ENCODE results near the gene IL17RC.
"Not testable (repeated sequence)": the region's sequence is repeated elsewhere in the genome, so short reads cannot be mapped to it uniquely, and the experiment has no call there.

IL17RC gene

DNA sequence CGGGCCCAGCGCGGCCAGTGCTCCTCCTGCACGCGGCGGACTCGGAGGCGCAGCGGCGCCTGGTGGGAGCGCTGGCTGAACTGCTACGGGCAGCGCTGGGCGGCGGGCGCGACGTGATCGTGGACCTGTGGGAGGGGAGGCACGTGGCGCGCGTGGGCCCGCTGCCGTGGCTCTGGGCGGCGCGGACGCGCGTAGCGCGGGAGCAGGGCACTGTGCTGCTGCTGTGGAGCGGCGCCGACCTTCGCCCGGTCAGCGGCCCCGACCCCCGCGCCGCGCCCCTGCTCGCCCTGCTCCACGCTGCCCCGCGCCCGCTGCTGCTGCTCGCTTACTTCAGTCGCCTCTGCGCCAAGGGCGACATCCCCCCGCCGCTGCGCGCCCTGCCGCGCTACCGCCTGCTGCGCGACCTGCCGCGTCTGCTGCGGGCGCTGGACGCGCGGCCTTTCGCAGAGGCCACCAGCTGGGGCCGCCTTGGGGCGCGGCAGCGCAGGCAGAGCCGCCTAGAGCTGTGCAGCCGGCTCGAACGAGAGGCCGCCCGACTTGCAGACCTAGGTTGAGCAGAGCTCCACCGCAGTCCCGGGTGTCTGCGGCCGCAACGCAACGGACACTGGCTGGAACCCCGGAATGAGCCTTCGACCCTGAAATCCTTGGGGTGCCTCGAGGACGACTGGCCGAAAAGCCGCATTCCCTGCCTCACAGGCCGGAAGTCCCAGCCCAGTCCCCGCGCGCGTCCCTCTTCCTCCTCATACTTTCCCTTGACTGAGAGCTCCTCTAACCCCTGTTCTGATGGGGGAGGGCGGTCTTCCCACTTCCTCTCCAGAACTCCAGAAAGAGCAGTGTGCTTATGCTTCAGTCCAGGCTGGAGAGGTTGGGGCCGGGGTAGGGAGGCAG, 1.4 kb upstream of the IL17RC start:
- DNase-seq (ENCODE audit: low read depth) = peak; percentile 46

DNA sequence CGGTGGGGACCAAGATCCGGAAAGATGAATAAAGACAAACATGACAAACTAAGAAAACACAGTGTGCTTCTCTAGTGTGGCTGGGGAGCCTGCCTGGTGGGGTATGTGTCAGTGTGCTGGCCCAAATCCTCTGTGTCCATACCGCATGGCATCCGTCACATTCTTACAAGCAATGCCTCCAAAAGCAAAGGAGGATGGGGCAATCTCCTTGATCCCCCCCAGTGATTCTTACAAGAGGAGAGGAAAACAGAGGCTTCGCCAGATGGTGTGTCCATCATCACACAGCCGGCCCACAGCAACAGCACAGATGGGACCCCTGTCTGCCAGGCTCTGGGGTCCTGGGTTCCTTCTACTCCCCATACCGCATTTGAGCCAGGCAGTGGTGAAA, 558 bp upstream of the IL17RC start:
- no peak for DNase-seq (ENCODE audit: low read depth)

DNA sequence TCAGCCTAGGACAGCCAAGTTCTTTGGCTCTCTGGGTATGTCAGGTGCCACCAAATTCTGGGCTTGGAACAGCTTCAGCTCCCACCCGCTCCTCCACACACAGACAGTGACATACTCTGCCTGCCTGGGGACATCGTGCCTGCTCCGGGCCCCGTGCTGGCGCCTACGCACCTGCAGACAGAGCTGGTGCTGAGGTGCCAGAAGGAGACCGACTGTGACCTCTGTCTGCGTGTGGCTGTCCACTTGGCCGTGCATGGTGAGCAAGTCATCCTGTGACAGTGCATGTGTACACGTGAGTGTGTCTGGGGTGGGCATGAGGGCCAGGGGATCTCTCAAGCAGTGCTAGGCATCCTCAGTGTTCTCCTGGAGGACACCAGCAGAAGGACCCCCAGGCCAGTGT, 922 bp downstream of the IL17RC start:
- DNase-seq (ENCODE audit: low read depth) = no peak

DNA sequence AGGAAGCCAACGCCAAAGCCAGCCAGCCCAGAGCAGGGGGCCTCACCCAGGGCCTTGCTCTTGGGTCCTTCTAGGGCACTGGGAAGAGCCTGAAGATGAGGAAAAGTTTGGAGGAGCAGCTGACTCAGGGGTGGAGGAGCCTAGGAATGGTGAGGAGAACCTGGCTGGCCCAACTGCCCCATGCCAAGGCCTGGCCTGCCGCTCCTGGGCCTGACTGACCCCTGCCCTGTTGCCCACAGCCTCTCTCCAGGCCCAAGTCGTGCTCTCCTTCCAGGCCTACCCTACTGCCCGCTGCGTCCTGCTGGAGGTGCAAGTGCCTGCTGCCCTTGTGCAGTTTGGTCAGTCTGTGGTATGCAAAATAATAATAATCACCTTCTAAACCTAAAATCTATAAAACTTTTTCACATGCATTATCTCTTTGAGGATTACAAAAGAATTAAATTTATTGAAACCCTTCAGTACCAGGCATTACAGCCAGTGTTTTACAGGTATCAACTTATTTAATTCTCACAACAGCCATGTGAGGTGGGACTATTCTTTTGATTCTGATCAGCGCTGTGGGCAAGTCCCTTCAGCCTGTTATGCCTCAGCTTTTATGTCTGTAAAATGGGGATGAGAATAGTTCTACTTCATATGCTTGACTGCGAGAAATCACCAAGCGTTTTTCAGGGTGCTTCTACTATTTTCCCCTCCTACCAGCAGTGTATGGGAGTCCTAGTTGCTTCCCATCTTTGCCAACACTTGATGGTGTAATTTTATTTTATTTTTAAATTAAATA, 1.6 kb downstream of the IL17RC start:
- no peak for DNase-seq (ENCODE audit: low read depth)

DNA sequence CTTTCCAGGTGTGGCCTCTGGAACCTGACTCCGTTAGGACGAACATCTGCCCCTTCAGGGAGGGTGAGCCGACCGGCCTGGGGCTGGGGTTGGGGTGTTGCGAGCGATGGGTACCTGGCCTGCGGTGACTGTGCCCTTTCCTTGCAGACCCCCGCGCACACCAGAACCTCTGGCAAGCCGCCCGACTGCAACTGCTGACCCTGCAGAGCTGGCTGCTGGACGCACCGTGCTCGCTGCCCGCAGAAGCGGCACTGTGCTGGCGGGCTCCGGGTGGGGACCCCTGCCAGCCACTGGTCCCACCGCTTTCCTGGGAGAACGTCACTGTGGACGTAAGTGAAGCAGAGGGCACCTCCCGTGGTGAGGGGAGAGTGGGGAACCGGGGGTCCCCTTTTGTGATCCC, 11.3 kb downstream of the IL17RC start:
- DNase-seq (ENCODE audit: low read depth) = no peak

DNA sequence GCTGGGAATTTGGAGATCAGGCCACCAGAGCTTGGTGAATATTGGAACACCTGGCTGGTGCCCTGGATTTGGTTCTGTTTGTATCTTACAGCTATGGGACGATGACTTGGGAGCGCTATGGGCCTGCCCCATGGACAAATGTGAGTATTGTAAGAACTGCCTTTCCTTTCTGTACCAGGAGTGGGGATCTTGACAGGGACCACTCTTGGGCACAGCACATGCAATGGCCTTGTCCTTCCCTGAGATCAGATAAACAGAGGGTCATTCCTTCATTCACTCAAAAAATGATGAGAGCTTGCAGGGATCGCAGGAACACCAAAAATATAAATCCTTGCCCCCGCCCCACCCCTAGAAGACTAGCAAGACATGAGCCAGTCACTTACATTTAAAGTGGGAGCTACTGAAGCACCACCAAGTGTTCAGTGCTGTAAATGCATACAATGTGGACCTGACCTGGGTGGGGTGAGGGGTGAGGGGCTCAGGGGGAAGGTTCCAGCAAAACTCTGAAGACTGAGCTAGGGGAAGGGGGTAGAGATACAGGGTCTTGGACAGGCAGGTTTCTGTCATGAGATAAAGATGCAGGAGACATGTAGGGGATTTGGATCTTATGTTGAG, 14.0 kb downstream of the IL17RC start:
- DNase-seq (ENCODE audit: low read depth) = no peak

DNA sequence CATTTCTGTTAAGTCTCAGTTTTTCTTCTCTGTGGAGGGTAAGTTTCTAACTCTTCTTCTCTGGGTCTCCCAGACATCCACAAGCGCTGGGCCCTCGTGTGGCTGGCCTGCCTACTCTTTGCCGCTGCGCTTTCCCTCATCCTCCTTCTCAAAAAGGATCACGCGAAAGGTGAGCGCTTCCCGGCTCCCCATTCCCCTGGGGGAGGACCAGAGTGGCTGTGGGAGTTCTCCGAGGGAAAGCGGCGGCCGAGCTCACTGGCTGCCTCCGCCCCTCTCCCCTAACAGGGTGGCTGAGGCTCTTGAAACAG, 15.6 kb downstream of the IL17RC start:
- DNase-seq (ENCODE audit: low read depth) = no peak

DNA sequence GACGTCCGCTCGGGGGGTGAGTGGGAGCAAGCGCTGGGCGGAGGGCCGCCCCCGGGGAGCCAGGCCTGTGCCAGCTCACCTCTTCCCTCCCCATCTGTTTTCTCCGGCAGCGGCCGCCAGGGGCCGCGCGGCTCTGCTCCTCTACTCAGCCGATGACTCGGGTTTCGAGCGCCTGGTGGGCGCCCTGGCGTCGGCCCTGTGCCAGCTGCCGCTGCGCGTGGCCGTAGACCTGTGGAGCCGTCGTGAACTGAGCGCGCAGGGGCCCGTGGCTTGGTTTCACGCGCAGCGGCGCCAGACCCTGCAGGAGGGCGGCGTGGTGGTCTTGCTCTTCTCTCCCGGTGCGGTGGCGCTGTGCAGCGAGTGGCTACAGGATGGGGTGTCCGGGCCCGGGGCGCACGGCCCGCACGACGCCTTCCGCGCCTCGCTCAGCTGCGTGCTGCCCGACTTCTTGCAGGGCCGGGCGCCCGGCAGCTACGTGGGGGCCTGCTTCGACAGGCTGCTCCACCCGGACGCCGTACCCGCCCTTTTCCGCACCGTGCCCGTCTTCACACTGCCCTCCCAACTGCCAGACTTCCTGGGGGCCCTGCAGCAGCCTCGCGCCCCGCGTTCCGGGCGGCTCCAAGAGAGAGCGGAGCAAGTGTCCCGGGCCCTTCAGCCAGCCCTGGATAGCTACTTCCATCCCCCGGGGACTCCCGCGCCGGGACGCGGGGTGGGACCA, 16.1 kb downstream of the IL17RC start:
- peak; percentile 60 for DNase-seq (ENCODE audit: low read depth)

DNA sequence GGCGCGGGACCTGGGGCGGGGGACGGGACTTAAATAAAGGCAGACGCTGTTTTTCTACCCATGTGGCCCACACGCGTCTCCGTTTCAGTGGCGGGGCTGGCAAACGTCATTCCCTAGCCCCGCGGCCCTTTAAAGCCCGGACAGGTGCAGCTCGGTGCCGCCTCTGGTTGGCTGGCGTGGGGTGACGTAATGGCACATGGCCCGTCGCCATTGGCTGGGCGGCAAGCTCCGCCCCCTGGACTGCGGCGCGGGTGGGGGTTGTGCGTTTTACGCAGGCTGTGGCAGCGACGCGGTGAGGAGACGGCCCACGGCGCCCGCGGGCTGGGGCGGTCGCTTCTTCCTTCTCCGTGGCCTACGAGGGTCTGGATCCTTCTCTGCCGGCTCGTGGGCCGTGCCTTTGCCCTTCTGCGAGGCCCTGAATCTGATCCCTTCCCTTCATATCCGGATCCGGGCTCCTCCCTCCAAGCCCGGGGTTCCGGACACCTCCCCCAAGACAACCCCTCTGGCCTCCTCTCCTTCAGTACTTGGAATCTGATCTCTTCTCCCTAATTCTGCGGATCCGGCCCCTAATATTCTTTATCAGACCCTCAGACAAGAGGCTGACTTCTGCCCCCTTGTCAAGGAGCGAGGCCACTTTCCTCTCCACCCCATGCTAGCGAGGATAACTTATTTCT, 16.8 kb downstream of the IL17RC start, which contains the start of gene CRELD1:
Gene CRELD1, plus strand, starts transcription at position 274 of the 674 bp plus-strand sequence. CDS start 605 bp downstream, outside the sequence.
- peak; percentile 89 for DNase-seq (ENCODE audit: low read depth)

DNA sequence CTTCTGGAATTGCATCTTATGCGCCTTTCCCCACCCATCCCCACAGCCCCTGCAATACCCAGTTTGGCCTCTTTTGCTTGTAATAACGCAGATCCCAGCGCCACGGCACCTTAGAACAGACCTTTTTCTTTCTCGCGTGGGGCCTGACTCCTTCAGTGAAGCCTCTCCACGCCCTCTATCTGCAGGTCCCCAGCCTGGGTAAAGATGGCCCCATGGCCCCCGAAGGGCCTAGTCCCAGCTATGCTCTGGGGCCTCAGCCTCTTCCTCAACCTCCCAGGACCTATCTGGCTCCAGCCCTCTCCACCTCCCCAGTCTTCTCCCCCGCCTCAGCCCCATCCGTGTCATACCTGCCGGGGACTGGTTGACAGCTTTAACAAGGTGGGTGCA, 17.3 kb downstream of the IL17RC start:
- DNase-seq (ENCODE audit: low read depth) = no peak

DNA sequence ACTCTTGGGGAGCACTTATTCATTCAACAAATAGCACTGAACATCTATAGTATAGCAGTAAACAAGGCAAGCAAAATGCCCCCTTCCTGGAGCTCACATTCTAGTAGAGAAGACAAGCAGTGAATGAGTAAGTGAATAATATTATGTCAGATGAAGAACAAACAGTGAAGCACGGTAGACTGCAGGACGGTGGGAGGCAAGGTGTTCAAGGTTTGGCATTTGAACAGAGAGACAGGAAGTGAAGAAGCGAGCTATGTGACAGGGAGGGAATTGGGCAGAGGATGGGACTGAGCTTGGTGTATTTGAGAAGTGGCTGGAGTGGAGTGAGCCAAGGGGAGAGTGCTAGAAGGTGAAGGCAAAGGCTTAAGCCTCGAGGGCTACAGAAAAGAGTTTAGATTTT, 18.1 kb downstream of the IL17RC start:
- DNase-seq (ENCODE audit: low read depth) = no peak

DNA sequence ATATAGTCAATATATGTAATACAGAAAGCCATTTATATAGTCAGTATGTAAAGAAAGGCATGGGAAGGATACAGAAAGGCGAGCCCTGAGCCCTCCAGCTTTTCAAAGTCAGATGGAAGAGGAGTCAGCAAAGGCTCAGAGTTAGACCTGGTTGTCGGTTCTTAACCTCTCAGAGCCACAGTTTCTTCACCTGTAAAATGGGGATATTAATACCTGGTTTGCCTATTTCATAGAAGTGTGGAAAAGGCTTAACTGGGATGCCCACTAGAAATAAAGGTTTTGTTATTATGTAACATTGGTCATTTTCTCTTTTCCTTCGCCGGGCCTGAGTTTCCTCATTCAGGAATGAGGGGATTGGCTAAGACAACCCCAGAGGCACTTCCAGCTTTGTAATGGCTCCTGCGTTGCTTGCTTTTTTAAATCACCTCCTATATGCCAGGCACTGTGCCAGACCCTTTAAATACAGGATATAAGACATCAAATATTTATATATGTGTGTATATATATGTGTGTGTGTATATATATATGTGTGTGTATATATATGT, 19.1 kb downstream of the IL17RC start:
- DNase-seq (ENCODE audit: low read depth) = no peak

DNA sequence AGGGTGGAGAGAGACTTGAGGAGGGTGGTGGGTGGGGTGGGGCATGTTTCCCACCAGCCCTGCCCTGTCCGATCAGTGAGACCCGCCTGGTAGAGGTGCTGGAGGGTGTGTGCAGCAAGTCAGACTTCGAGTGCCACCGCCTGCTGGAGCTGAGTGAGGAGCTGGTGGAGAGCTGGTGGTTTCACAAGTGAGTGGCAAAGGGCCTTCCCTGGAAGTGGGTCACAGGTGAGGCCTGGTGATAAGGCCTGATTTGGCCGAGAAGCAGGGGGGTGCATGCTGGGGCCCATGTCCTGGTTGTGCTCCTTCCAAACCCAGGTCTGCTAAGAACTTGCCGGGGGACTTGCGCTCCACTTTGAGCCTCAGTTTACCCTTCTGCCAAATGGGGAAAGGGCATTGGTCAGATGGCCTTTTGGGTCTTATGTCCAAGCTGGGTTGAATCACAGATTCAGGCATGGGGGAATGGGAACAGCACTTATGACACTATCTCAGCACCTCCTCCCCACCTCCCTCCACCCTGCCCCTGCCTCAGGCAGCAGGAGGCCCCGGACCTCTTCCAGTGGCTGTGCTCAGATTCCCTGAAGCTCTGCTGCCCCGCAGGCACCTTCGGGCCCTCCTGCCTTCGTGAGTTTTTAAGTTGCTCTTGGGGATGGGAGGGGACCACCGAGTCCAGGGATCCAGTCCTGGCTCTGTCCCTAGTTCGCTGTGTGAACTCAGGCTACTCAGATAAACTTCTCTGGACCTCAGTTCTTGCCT, 20.8 kb downstream of the IL17RC start:
- DNase-seq (ENCODE audit: low read depth) = no peak

DNA sequence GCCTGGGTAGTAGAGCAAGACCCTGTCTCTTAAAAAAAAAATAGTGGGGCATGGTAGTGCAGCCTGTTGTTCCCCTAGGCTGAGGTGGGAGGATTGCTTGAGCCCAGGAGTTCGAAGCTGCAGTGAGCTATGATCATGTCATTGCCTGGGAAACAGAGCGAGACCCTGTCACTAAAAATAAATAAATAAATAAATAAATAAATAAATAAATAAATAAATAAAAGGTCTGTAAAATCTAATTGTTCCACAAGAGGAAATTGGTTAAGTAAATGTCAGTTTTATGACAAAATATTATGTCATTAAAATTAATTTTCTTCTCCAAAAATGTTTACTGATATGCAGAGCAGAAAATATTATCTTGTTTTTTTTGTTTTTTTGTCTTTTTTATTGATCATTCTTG, 22.1 kb downstream of the IL17RC start:
- DNase-seq (ENCODE audit: low read depth) = no peak

DNA sequence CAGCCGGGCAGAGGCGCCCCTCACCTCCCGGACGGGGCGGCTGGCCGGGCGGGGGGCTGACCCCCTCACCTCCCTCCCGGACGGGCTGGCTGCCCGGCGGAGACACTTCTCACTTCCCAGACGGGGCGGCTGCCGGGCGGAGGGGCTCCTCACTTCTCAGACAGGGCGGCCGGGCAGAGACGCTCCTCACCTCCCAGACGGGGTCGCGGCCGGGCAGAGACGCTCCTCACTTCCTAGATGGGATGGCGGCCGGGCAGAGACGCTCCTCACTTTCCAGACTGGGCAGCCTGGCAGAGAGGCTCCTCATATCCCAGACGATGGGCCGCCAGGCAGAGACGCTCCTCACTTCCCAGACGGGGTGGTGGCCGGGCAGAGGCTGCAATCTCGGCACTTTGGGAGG, 23.0 kb downstream of the IL17RC start:
- not testable (repeated sequence) for DNase-seq (ENCODE audit: low read depth)

DNA sequence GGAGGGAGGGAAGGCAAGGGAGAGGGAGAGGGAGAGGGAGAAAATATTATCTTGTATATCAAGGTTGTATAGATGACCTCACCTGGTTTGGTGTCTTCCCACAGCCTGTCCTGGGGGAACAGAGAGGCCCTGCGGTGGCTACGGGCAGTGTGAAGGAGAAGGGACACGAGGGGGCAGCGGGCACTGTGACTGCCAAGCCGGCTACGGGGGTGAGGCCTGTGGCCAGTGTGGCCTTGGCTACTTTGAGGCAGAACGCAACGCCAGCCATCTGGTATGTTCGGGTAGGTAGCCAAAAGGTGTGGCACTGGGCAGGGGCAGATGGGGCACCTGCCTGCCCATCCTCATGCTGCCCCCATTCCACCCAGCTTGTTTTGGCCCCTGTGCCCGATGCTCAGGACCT, 23.8 kb downstream of the IL17RC start:
- DNase-seq (ENCODE audit: low read depth) = no peak

DNA sequence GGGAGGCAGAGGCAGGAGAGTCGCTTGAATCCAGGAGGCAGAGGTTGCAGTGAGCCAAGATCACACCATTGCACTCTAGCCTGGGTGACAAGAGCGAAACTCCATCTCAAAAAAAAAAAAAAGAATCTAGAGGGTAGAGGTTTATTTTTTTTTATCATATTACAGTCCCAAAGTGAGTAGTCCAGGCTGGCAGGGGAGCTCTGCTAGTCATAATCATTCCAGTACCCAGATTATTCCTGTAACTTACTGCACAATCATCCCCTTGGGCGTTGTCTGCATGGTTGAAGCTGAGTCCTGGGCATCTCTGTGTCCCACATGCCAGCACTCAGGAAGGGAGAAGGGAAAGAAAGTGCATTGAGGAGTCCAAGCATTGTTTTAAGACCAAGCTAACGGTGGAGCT, 25.3 kb downstream of the IL17RC start:
- no peak for DNase-seq (ENCODE audit: low read depth)

DNA sequence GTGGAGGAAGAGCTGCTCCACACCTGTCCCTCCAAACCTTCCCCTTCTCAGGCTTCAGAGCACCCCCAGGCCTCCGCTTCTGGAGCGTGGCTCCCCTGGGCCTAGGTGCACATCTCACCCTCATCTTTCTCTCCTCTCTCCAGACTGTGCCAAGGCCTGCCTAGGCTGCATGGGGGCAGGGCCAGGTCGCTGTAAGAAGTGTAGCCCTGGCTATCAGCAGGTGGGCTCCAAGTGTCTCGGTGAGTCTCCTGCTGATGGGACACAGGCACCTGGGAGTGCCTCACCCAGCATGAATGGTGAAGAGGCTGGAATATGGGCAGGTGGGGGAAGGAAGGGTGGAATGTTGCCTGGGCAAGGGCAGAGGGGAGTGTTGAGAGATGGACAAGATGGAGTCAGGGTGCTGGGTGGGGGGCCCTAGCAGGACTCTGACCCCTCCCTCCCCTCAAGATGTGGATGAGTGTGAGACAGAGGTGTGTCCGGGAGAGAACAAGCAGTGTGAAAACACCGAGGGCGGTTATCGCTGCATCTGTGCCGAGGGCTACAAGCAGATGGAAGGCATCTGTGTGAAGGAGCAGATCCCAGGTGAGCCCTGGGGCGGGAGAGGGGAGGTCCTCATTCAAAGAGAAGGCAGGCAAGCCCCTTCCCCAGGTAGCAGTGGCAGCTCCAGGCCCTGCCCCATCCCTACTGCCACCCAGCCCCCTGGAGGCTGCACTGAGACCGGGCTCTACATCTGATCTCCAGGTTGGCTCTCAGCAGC, 26.2 kb downstream of the IL17RC start:
- no peak for DNase-seq (ENCODE audit: low read depth)

DNA sequence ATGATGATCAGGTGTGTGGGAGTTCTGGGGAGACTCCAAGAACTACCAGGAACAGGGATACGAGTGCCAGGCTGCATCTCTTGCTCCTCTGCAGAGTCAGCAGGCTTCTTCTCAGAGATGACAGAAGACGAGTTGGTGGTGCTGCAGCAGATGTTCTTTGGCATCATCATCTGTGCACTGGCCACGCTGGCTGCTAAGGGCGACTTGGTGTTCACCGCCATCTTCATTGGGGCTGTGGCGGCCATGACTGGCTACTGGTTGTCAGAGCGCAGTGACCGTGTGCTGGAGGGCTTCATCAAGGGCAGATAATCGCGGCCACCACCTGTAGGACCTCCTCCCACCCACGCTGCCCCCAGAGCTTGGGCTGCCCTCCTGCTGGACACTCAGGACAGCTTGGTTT, 27.4 kb downstream of the IL17RC start:
- DNase-seq (ENCODE audit: low read depth) = no peak

DNA sequence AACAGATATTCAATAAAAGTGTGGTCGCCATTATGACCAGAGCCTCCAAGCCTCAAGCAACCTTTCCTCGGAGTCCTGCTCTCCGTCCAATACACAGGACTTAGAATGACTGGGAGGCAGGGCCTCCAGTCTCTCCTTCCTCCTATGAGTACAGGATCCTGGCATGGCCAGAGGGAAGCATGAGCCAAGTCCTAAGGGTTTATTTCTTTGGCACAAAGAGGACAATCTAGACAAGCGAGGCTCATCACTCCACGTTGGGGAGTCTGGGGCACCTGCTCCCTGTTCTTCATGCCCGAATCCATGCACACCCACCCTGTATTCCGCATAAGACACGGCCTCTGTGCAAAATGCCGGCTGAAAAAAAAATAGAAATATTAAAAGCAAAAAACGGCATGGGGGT, 28.5 kb downstream of the IL17RC start:
- DNase-seq (ENCODE audit: low read depth) = no peak

Measured in HS-27A (cell line).